T-cell (primary cell): ENCODE results near the gene CACNA1S. TPM values are rescaled to one million over a fixed set of nuclear protein-coding genes. Genes with fewer than 3 reads are reported as not detected.

Source experiments
- ATAC-seq, 4 experiments: fragments of 200-7000 bp in 3 of 4; fragments of 150-1000 bp in 1 of 4; cut with Tn5 transposase; replicated peaks in 1 of 4; 1 replicate in 3 of 4; 2 replicates in 1 of 4; pipeline ENCODE4 v1.10.0; 2021; ENCODE audit warnings: moderate library complexity in 3 of 4, mild to moderate bottlenecking in 2 of 4, moderate number of reproducible peaks in 1 of 4
- CTCF ChIA-PET, 2 donors: fragments of 300-600 bp; sonication (Branson Sonifier 250); formaldehyde crosslinking; loops; one replicate each; lab custom pipeline; 2022; ENCODE audit warnings: antibody characterized with exemption in 2 of 2; lab: Charles Lee
- POLR2A ChIA-PET, 2 donors: fragments of 300-600 bp; sonication (Branson Sonifier 250); formaldehyde crosslinking; loops; one replicate each; lab custom pipeline; 2022; ENCODE audit warnings: antibody characterized with exemption in 2 of 2; lab: Charles Lee
- DNase-seq, 35 experiments: peaks; one replicate each; pipeline versions ENCODE4 v3.0.0 to v3.0.0-alpha.2; 2013 to 2023
- H3K27ac ChIP-seq: one replicate; pipeline ENCODE4 v1.5.1; 2013; ENCODE audit warnings: low read length
- H3K27me3 ChIP-seq, 2 experiments: replicated peaks in 1 of 2; 1 replicate in 1 of 2; 2 replicates in 1 of 2; pipeline versions ENCODE4 v1.6.1 to v1.7.0; 2013; ENCODE audit warnings: low read length in 1 of 2, mixed read lengths in 1 of 2; ENCODE audit not compliant: control insufficient read depth in 2 of 2, insufficient read depth in 2 of 2; ENCODE audit errors: extremely low read depth in 1 of 2
- H3K36me3 ChIP-seq, 2 donors: 1 replicate in 1 of 2; 2 replicates in 1 of 2; pipeline versions ENCODE4 v1.6.1 to v1.7.0; 2013; ENCODE audit warnings: low read length in 1 of 2; ENCODE audit not compliant: control insufficient read depth in 2 of 2, insufficient read depth in 1 of 2; ENCODE audit errors: extremely low read depth in 1 of 2
- H3K4me1 ChIP-seq, 2 experiments: 1 replicate in 1 of 2; 2 replicates in 1 of 2; pipeline versions ENCODE4 v1.6.1 to v1.7.0; 2013; ENCODE audit warnings: low read length in 2 of 2, mixed read lengths in 1 of 2; ENCODE audit not compliant: insufficient read depth in 2 of 2, control insufficient read depth in 1 of 2; ENCODE audit errors: extremely low read depth in 1 of 2
- H3K4me3 ChIP-seq, 2 donors: 1 replicate in 1 of 2; 2 replicates in 1 of 2; pipeline versions ENCODE4 v1.5.1 to v1.7.0; 2013; ENCODE audit warnings: mild to moderate bottlenecking in 2 of 2, low read length in 1 of 2, moderate library complexity in 1 of 2; ENCODE audit not compliant: control insufficient read depth in 1 of 2; ENCODE audit errors: extremely low read depth in 1 of 2
- H3K9me3 ChIP-seq: 2 replicates; pipeline ENCODE4 v1.7.0; 2013
- H3K27ac Mint-ChIP-seq, 2 donors: one replicate each; pipeline ENCODE4 v1.8.0; 2020 to 2021; ENCODE audit warnings: mild to moderate bottlenecking in 2 of 2, mixed read lengths in 2 of 2
- H3K27me3 Mint-ChIP-seq, 2 donors: one replicate each; pipeline ENCODE4 v1.8.0; 2021 to 2022; ENCODE audit warnings: mixed read lengths in 2 of 2
- H3K36me3 Mint-ChIP-seq: one replicate; pipeline ENCODE4 v1.8.0; 2021; ENCODE audit warnings: mixed read lengths
- H3K4me1 Mint-ChIP-seq, 3 donors: one replicate each; pipeline ENCODE4 v1.8.0; 2020 to 2022; ENCODE audit warnings: mixed read lengths in 3 of 3, mild to moderate bottlenecking in 1 of 3
- H3K4me3 Mint-ChIP-seq, 3 donors: one replicate each; pipeline ENCODE4 v1.8.0; 2020 to 2022; ENCODE audit warnings: mild to moderate bottlenecking in 3 of 3, mixed read lengths in 3 of 3, moderate library complexity in 3 of 3
- H3K9me3 Mint-ChIP-seq, 3 donors: one replicate each; pipeline ENCODE4 v1.8.0; 2020 to 2022; ENCODE audit warnings: mixed read lengths in 3 of 3
- WGBS: methylation state at CpG from one replicate; pipeline ENCODE4 v1.1.5; 2013; ENCODE audit warnings: missing lambda C conversion rate; ENCODE audit not compliant: insufficient coverage; 5-methylcytosine and 5-hydroxymethylcytosine counted together
- total RNA-seq, 35 experiments: library from RNA in 6 of 35; stranded (reverse) in 6 of 35; fragments of 120-200 nt in 1 of 35; gene quantifications; one replicate each; pipeline versions ENCODE4 v1.2.1 to v1.2.4 and lab custom pipeline; 2013 to 2026

CACNA1S gene
- total RNA-seq, 5 donors from 2014 or later (not counting 1 experiment from before 2014, with no cell fraction given), result not detected

GRCh38 chr1:201103666-201104065, 8.6 kb downstream of the CACNA1S start:
- WGBS, result 84% methylated on average over 8 of the region's 9 CpGs
- CTCF ChIA-PET, result interaction anchor here (0.6 to 0.8 kb wide), 3 partner anchors 8 to 438 kb away, joined by 3 to 8 read pairs (median 3); no protein-coding TSS in a partner anchor
- H3K9me3 ChIP-seq, result no peaks in the 10 kb centered on the region
- H3K36me3 Mint-ChIP-seq, result no peaks in the 10 kb centered on the region
- no peak overlapping the region for H3K27ac Mint-ChIP-seq
- no peak for ATAC-seq
- no peaks in the 10 kb centered on the region for H3K4me1 Mint-ChIP-seq
- peaks cover 0 to 9% of the 10 kb centered on the region in 2 experiments for H3K27me3 ChIP-seq
- H3K4me3 ChIP-seq, result no peak overlapping the region
- no peaks in the 10 kb centered on the region for H3K4me1 ChIP-seq
- H3K27me3 Mint-ChIP-seq, result no peaks in the 10 kb centered on the region
- no peak overlapping the region for H3K27ac ChIP-seq
- no peaks in the 10 kb centered on the region for H3K36me3 ChIP-seq
- no peak for DNase-seq
- H3K4me3 Mint-ChIP-seq, result no peak overlapping the region
- POLR2A ChIA-PET, result no interaction called here
- no peaks in the 10 kb centered on the region for H3K9me3 Mint-ChIP-seq

- Histone ChIP-seq H3K4me1 (no peaks in the 10 kb centered on the region), H3K27me3 (peaks cover 0 to 23% of the 10 kb centered on the region in 2 experiments), H3K4me3 (no peak overlapping the region), H3K36me3 (no peaks in the 10 kb centered on the region), H3K27ac (no peak overlapping the region), H3K9me3 (no peaks in the 10 kb centered on the region)
- ChIA-PET CTCF (interaction anchor here in 1 of 2 donors (0.6 kb wide), 1 partner anchor 51 kb away, joined by 3 read pairs; no protein-coding TSS in a partner anchor), POLR2A (no interaction called here)
- H3K27ac Mint-ChIP-seq, result no peak overlapping the region
- ATAC-seq (no peak), DNase-seq (no peak)
- no peaks in the 10 kb centered on the region for H3K27me3 Mint-ChIP-seq
- no peaks in the 10 kb centered on the region for H3K36me3 Mint-ChIP-seq
- no peaks in the 10 kb centered on the region for H3K4me1 Mint-ChIP-seq
- no peaks in the 10 kb centered on the region for H3K9me3 Mint-ChIP-seq
- WGBS, result 90% methylated on average over 2 of the region's 12 CpGs
- no peak overlapping the region for H3K4me3 Mint-ChIP-seq
Observed at GRCh38 chr1:201100169-201100930, 11.9 kb downstream of the CACNA1S start.

GRCh38 chr1:201098992-201099677, 13.1 kb downstream of the CACNA1S start:
- no peak for DNase-seq
- no peak for ATAC-seq
- Histone ChIP-seq H3K4me1 (no peaks in the 10 kb centered on the region), H3K27ac (no peak overlapping the region), H3K27me3 (peaks cover 0 to 25% of the 10 kb centered on the region in 2 experiments), H3K9me3 (no peaks in the 10 kb centered on the region), H3K4me3 (no peak overlapping the region), H3K36me3 (no peaks in the 10 kb centered on the region)
- Mint-ChIP-seq H3K27me3 (no peaks in the 10 kb centered on the region), H3K4me1 (no peaks in the 10 kb centered on the region), H3K27ac (no peak overlapping the region), H3K4me3 (no peak overlapping the region), H3K36me3 (no peaks in the 10 kb centered on the region), H3K9me3 (no peaks in the 10 kb centered on the region)
- CTCF ChIA-PET, result interaction anchor here in 1 of 2 donors (0.6 to 1.0 kb wide), 2 partner anchors 19 to 1605 kb away, joined by 3 to 6 read pairs; no protein-coding TSS in a partner anchor
- POLR2A ChIA-PET, result no interaction called here
- 50% methylated on average over 1 of the region's 5 CpGs for WGBS

- ChIA-PET POLR2A (no interaction called here), CTCF (no interaction called here)
- no peaks in the 10 kb centered on the region for H3K27me3 Mint-ChIP-seq
- no peaks in the 10 kb centered on the region for H3K36me3 Mint-ChIP-seq
- no peak overlapping the region for H3K4me3 Mint-ChIP-seq
- H3K4me3 ChIP-seq, result no peak overlapping the region
- H3K9me3 Mint-ChIP-seq, result no peaks in the 10 kb centered on the region
- peaks cover 0 to 31% of the 10 kb centered on the region in 2 experiments for H3K27me3 ChIP-seq
- no peak overlapping the region for H3K27ac ChIP-seq
- no peak overlapping the region for H3K27ac Mint-ChIP-seq
- H3K4me1 Mint-ChIP-seq, result no peaks in the 10 kb centered on the region
- no peaks in the 10 kb centered on the region for H3K36me3 ChIP-seq
- no peaks in the 10 kb centered on the region for H3K4me1 ChIP-seq
- DNase-seq, result no peak
- no peak for ATAC-seq
- H3K9me3 ChIP-seq, result no peaks in the 10 kb centered on the region
- 85% methylated on average over 15 of the region's 17 CpGs for WGBS
Observed at GRCh38 chr1:201096977-201097856, 15.0 kb downstream of the CACNA1S start.

- CTCF ChIA-PET, result no interaction called here
- no peak overlapping the region for H3K27ac ChIP-seq
- POLR2A ChIA-PET, result no interaction called here
- Mint-ChIP-seq H3K4me1 (no peaks in the 10 kb centered on the region), H3K4me3 (no peak overlapping the region), H3K27me3 (peaks cover 0 to 6% of the 10 kb centered on the region in 2 donors), H3K27ac (no peak overlapping the region), H3K9me3 (no peaks in the 10 kb centered on the region), H3K36me3 (no peaks in the 10 kb centered on the region)
- 92% methylated on average over 3 of the region's 5 CpGs for WGBS
- no peak overlapping the region for H3K4me3 ChIP-seq
- H3K9me3 ChIP-seq, result no peaks in the 10 kb centered on the region
- no peaks in the 10 kb centered on the region for H3K36me3 ChIP-seq
- H3K4me1 ChIP-seq, result no peaks in the 10 kb centered on the region
- ATAC-seq, result no peak
- no peak for DNase-seq
- peaks cover 0 to 31% of the 10 kb centered on the region in 2 experiments for H3K27me3 ChIP-seq
Observed at GRCh38 chr1:201096041-201096461, 16.2 kb downstream of the CACNA1S start.

- ChIA-PET CTCF (no interaction called here), POLR2A (no interaction called here)
- peaks cover 0 to 31% of the 10 kb centered on the region in 2 experiments for H3K27me3 ChIP-seq
- H3K27me3 Mint-ChIP-seq, result peaks cover 0 to 6% of the 10 kb centered on the region in 2 donors
- no peaks in the 10 kb centered on the region for H3K4me1 ChIP-seq
- H3K4me3 Mint-ChIP-seq, result no peak overlapping the region
- no peaks in the 10 kb centered on the region for H3K9me3 ChIP-seq
- ATAC-seq (no peak), DNase-seq (no peak)
- no peak overlapping the region for H3K4me3 ChIP-seq
- no peak overlapping the region for H3K27ac Mint-ChIP-seq
- no peaks in the 10 kb centered on the region for H3K4me1 Mint-ChIP-seq
- H3K36me3 ChIP-seq, result no peaks in the 10 kb centered on the region
- H3K27ac ChIP-seq, result no peak overlapping the region
- H3K36me3 Mint-ChIP-seq, result no peaks in the 10 kb centered on the region
- WGBS, result 72% methylated on average over 2 of the region's 2 CpGs
- no peaks in the 10 kb centered on the region for H3K9me3 Mint-ChIP-seq
Observed at GRCh38 chr1:201095581-201095980, 16.6 kb downstream of the CACNA1S start.
